ENCODE results near the gene UNK.

UNK gene

GRCh38 chr17:75784473-75785015 lies at the start of gene UNK:
Gene UNK, plus strand, starts transcription at chr17:75784806. Its CDS starts 75 bp downstream, at chr17:75784881.
- peak within 1 kb of the TSS; percentile 95 for H3K27ac Mint-ChIP-seq
- H3K4me3 Mint-ChIP-seq, result peak within 1 kb of the TSS; percentile 80
- H3K36me3 Mint-ChIP-seq (ENCODE audit: low read depth), result peaks cover 15% of the 10 kb centered on the region
- H3K9me3 Mint-ChIP-seq, result no peaks in the 10 kb centered on the region
- no peaks in the 10 kb centered on the region for H3K27me3 Mint-ChIP-seq (ENCODE audit: low read depth)
- H3K4me1 Mint-ChIP-seq (ENCODE audit: low read depth), result peaks cover 35% of the 10 kb centered on the region

GRCh38 chr17:75736173-75736835 lies 48.3 kb upstream of the UNK start:
- Mint-ChIP-seq H3K9me3 (no peaks in the 10 kb centered on the region), H3K4me1 (ENCODE audit: low read depth) (peaks cover 10% of the 10 kb centered on the region), H3K27ac (no peak overlapping the region), H3K4me3 (peak overlapping the region; percentile 15), H3K36me3 (ENCODE audit: low read depth) (no peaks in the 10 kb centered on the region), H3K27me3 (ENCODE audit: low read depth) (no peaks in the 10 kb centered on the region)

GRCh38 chr17:75737133-75737962 lies 47.3 kb upstream of the UNK start:
- Mint-ChIP-seq H3K4me3 (no peak overlapping the region), H3K36me3 (ENCODE audit: low read depth) (no peaks in the 10 kb centered on the region), H3K27ac (no peak overlapping the region), H3K9me3 (no peaks in the 10 kb centered on the region), H3K27me3 (ENCODE audit: low read depth) (no peaks in the 10 kb centered on the region), H3K4me1 (ENCODE audit: low read depth) (peaks cover 10% of the 10 kb centered on the region)

- no peaks in the 10 kb centered on the region for H3K27me3 Mint-ChIP-seq (ENCODE audit: low read depth)
- H3K36me3 Mint-ChIP-seq (ENCODE audit: low read depth), result no peaks in the 10 kb centered on the region
- H3K4me1 Mint-ChIP-seq (ENCODE audit: low read depth), result peaks cover 10% of the 10 kb centered on the region
- no peaks in the 10 kb centered on the region for H3K9me3 Mint-ChIP-seq
- peak overlapping the region; percentile 84 for H3K27ac Mint-ChIP-seq
- H3K4me3 Mint-ChIP-seq, result peak overlapping the region; percentile 40
These were observed 46.3 kb upstream of the UNK start for GRCh38 chr17:75738218-75738802.

GRCh38 chr17:75739174-75739573 lies 45.4 kb upstream of the UNK start:
- no peak overlapping the region for H3K4me3 Mint-ChIP-seq
- H3K27me3 Mint-ChIP-seq (ENCODE audit: low read depth), result no peaks in the 10 kb centered on the region
- peaks cover 10% of the 10 kb centered on the region for H3K4me1 Mint-ChIP-seq (ENCODE audit: low read depth)
- H3K27ac Mint-ChIP-seq, result no peak overlapping the region
- no peaks in the 10 kb centered on the region for H3K36me3 Mint-ChIP-seq (ENCODE audit: low read depth)
- H3K9me3 Mint-ChIP-seq, result no peaks in the 10 kb centered on the region

- Mint-ChIP-seq H3K4me1 (ENCODE audit: low read depth) (peaks cover 7% of the 10 kb centered on the region), H3K9me3 (no peaks in the 10 kb centered on the region), H3K27me3 (ENCODE audit: low read depth) (no peaks in the 10 kb centered on the region), H3K36me3 (ENCODE audit: low read depth) (no peaks in the 10 kb centered on the region), H3K4me3 (no peak overlapping the region), H3K27ac (no peak overlapping the region)
These were observed 44.8 kb upstream of the UNK start for GRCh38 chr17:75739801-75740200.

- no peak overlapping the region for H3K27ac Mint-ChIP-seq
- H3K4me3 Mint-ChIP-seq, result no peak overlapping the region
- peaks cover 7% of the 10 kb centered on the region for H3K4me1 Mint-ChIP-seq (ENCODE audit: low read depth)
- no peaks in the 10 kb centered on the region for H3K36me3 Mint-ChIP-seq (ENCODE audit: low read depth)
- H3K9me3 Mint-ChIP-seq, result no peaks in the 10 kb centered on the region
- H3K27me3 Mint-ChIP-seq (ENCODE audit: low read depth), result no peaks in the 10 kb centered on the region
These were observed 44.4 kb upstream of the UNK start for GRCh38 chr17:75740215-75740614.

GRCh38 chr17:75740631-75741077 lies 44.0 kb upstream of the UNK start:
- H3K4me3 Mint-ChIP-seq, result no peak overlapping the region
- no peaks in the 10 kb centered on the region for H3K36me3 Mint-ChIP-seq (ENCODE audit: low read depth)
- no peaks in the 10 kb centered on the region for H3K27me3 Mint-ChIP-seq (ENCODE audit: low read depth)
- no peaks in the 10 kb centered on the region for H3K9me3 Mint-ChIP-seq
- H3K27ac Mint-ChIP-seq, result no peak overlapping the region
- peaks cover 7% of the 10 kb centered on the region for H3K4me1 Mint-ChIP-seq (ENCODE audit: low read depth)

- Mint-ChIP-seq H3K4me1 (ENCODE audit: low read depth) (peaks cover 7% of the 10 kb centered on the region), H3K27me3 (ENCODE audit: low read depth) (no peaks in the 10 kb centered on the region), H3K36me3 (ENCODE audit: low read depth) (no peaks in the 10 kb centered on the region), H3K9me3 (no peaks in the 10 kb centered on the region), H3K27ac (no peak overlapping the region), H3K4me3 (no peak overlapping the region)
These were observed 42.3 kb upstream of the UNK start for GRCh38 chr17:75742337-75742736.

GRCh38 chr17:75743625-75744206 lies 40.9 kb upstream of the UNK start:
- H3K4me1 Mint-ChIP-seq (ENCODE audit: low read depth), result peaks cover 3% of the 10 kb centered on the region
- H3K4me3 Mint-ChIP-seq, result no peak overlapping the region
- no peak overlapping the region for H3K27ac Mint-ChIP-seq
- no peaks in the 10 kb centered on the region for H3K36me3 Mint-ChIP-seq (ENCODE audit: low read depth)
- H3K9me3 Mint-ChIP-seq, result no peaks in the 10 kb centered on the region
- H3K27me3 Mint-ChIP-seq (ENCODE audit: low read depth), result no peaks in the 10 kb centered on the region

- Mint-ChIP-seq H3K36me3 (ENCODE audit: low read depth) (no peaks in the 10 kb centered on the region), H3K4me1 (ENCODE audit: low read depth) (peaks cover 7% of the 10 kb centered on the region), H3K4me3 (no peak overlapping the region), H3K27ac (no peak overlapping the region), H3K9me3 (no peaks in the 10 kb centered on the region), H3K27me3 (ENCODE audit: low read depth) (peaks cover 4% of the 10 kb centered on the region)
These were observed 35.9 kb upstream of the UNK start for GRCh38 chr17:75748706-75749105.

- Mint-ChIP-seq H3K4me1 (ENCODE audit: low read depth) (peaks cover 10% of the 10 kb centered on the region), H3K27ac (no peak overlapping the region), H3K9me3 (no peaks in the 10 kb centered on the region)
These were observed 34.8 kb upstream of the UNK start for GRCh38 chr17:75749545-75750389.

GRCh38 chr17:75750661-75751423 lies 33.8 kb upstream of the UNK start:
- H3K9me3 Mint-ChIP-seq, result no peaks in the 10 kb centered on the region
- no peak overlapping the region for H3K4me3 Mint-ChIP-seq
- H3K36me3 Mint-ChIP-seq (ENCODE audit: low read depth), result no peaks in the 10 kb centered on the region
- peaks cover 12% of the 10 kb centered on the region for H3K4me1 Mint-ChIP-seq (ENCODE audit: low read depth)
- no peak overlapping the region for H3K27ac Mint-ChIP-seq
- peaks cover 4% of the 10 kb centered on the region for H3K27me3 Mint-ChIP-seq (ENCODE audit: low read depth)

More at GRCh38 chr17:75749545-75750389, 34.8 kb upstream of the UNK start:
- no peak overlapping the region for H3K4me3 Mint-ChIP-seq
- H3K27me3 Mint-ChIP-seq (ENCODE audit: low read depth), result peaks cover 4% of the 10 kb centered on the region
- no peaks in the 10 kb centered on the region for H3K36me3 Mint-ChIP-seq (ENCODE audit: low read depth)
